Measurements from ENCODE around the gene JPH3. TPM values are rescaled to one million over a fixed set of nuclear protein-coding genes. Genes with fewer than 3 reads are reported as not detected.

The JPH3 gene
- total RNA-seq, 1 donor from 2014 or later = not detected

GRCh38 chr16:87598431-87598830 lies 3.9 kb upstream of the JPH3 start:
- FAIRE-seq = no peak
- H3K4me3 ChIP-seq (ENCODE audit: low read depth, low read length) = no peak overlapping the region
- TF ChIP-seq, protein P1, sequence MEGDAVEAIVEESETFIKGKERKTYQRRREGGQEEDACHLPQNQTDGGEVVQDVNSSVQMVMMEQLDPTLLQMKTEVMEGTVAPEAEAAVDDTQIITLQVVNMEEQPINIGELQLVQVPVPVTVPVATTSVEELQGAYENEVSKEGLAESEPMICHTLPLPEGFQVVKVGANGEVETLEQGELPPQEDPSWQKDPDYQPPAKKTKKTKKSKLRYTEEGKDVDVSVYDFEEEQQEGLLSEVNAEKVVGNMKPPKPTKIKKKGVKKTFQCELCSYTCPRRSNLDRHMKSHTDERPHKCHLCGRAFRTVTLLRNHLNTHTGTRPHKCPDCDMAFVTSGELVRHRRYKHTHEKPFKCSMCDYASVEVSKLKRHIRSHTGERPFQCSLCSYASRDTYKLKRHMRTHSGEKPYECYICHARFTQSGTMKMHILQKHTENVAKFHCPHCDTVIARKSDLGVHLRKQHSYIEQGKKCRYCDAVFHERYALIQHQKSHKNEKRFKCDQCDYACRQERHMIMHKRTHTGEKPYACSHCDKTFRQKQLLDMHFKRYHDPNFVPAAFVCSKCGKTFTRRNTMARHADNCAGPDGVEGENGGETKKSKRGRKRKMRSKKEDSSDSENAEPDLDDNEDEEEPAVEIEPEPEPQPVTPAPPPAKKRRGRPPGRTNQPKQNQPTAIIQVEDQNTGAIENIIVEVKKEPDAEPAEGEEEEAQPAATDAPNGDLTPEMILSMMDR (IDR thresholded peaks at IDR 0.05; ENCODE audit: insufficient read depth, low read length, severe bottlenecking) = no peak
- no peak for DNase-seq (ENCODE audit: low read depth)
- H3K36me3 ChIP-seq (ENCODE audit: control insufficient read depth, insufficient read depth, low read length) = no peaks in the 10 kb centered on the region
- peaks cover 17% of the 10 kb centered on the region for H3K27me3 ChIP-seq (ENCODE audit: control insufficient read depth, insufficient read depth, low read length)

- Histone ChIP-seq H3K27me3 (ENCODE audit: control insufficient read depth, insufficient read depth, low read length) (peaks cover 23% of the 10 kb centered on the region), H3K4me3 (ENCODE audit: low read depth, low read length) (no peak overlapping the region), H3K36me3 (ENCODE audit: control insufficient read depth, insufficient read depth, low read length) (no peaks in the 10 kb centered on the region)
- TF ChIP-seq, protein P1 (IDR thresholded peaks at IDR 0.05; ENCODE audit: insufficient read depth, low read length, severe bottlenecking) = no peak
- DNase-seq (ENCODE audit: low read depth) (no peak), FAIRE-seq (no peak)
These were observed 2.1 kb upstream of the JPH3 start for GRCh38 chr16:87600246-87600645.

- no peaks in the 10 kb centered on the region for H3K36me3 ChIP-seq (ENCODE audit: control insufficient read depth, insufficient read depth, low read length)
- DNase-seq (ENCODE audit: low read depth) (no peak), FAIRE-seq (no peak)
- H3K27me3 ChIP-seq (ENCODE audit: control insufficient read depth, insufficient read depth, low read length) = peaks cover 27% of the 10 kb centered on the region
- no peak overlapping the region for H3K4me3 ChIP-seq (ENCODE audit: low read depth, low read length)
- TF ChIP-seq, protein P1 (IDR thresholded peaks at IDR 0.05; ENCODE audit: insufficient read depth, low read length, severe bottlenecking) = no peak
These were observed 817 bp upstream of the JPH3 start for GRCh38 chr16:87601401-87601981.

- no peaks in the 10 kb centered on the region for H3K36me3 ChIP-seq (ENCODE audit: control insufficient read depth, insufficient read depth, low read length)
- H3K4me3 ChIP-seq (ENCODE audit: low read depth, low read length) = no peak overlapping the region
- H3K27me3 ChIP-seq (ENCODE audit: control insufficient read depth, insufficient read depth, low read length) = peaks cover 27% of the 10 kb centered on the region
- TF ChIP-seq, protein P1 (IDR thresholded peaks at IDR 0.05; ENCODE audit: insufficient read depth, low read length, severe bottlenecking) = no peak
- DNase-seq (ENCODE audit: low read depth) (no peak), FAIRE-seq (no peak)
These were observed 744 bp downstream of the JPH3 start for GRCh38 chr16:87602821-87603683.

DNA sequence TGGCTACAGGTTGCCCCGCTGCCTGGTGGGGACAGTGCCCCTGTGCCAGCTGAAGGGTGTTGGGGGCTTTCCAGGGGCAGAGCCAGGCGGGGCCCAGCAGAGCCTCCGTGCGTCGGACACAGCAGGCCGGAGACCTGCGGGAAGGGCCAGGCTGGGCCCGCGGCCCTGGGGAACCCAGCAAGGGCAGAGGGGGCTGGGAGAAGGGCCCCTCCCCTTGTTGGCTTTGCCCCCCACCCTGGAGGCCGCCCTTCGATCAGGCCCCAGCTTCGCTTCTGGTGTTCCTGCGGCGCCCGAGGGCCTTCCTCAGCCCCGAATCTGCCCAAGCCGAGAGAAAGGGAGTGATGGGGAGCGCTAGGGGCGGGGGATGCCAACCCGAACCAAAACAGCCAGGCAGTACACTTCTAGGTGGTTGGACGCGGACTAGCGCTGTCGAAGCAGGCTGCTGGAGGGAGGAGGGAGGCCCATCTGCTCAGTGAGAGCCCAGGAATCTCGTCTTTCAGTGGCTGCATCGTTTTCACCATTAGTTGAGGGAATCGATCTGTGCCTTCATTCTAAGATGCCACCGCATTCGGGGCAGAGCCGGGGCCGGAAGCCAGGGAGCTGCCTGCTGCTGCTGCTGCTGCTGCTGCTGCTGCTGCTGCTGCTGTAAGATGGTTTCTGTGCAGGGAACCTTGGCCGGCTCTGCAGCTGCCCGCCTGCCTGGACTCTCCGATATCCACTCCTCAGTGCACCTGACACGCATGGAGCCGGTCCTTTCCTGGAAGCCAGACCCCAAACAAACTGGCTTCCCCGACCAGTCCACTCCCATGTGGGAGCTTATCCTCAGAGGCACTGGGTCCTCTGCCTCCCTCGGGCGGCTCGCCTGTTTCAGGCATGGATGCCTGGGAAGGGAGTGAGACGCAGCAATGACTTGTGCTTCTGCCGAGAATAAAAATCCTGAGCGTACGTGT lies 1.7 kb downstream of the JPH3 start:
- no peaks in the 10 kb centered on the region for H3K36me3 ChIP-seq (ENCODE audit: control insufficient read depth, insufficient read depth, low read length)
- no peak overlapping the region for H3K4me3 ChIP-seq (ENCODE audit: low read depth, low read length)
- TF ChIP-seq, protein P1 (IDR thresholded peaks at IDR 0.05; ENCODE audit: insufficient read depth, low read length, severe bottlenecking) = no peak
- no peak for DNase-seq (ENCODE audit: low read depth)
- FAIRE-seq = no peak
- peaks cover 27% of the 10 kb centered on the region for H3K27me3 ChIP-seq (ENCODE audit: control insufficient read depth, insufficient read depth, low read length)

Data from bronchial epithelial cell (primary cell).